GM19025 (cell line): Measurements from ENCODE around the gene DSCAML1.

Source experiments
- ATAC-seq: cut with Tn5 transposase; IDR thresholded peaks from one replicate; pipeline ENCODE4 v1.9.1; 2021; ENCODE audit warnings: mild to moderate bottlenecking, low read depth, moderate library complexity; ENCODE audit not compliant: unreplicated experiment

The DSCAML1 gene

GRCh38 chr11:117702946-117703598 is 93.9 kb downstream of the DSCAML1 start:
- no peak for ATAC-seq

- no peak for ATAC-seq
Observed at GRCh38 chr11:117701781-117702180, 95.2 kb downstream of the DSCAML1 start.

GRCh38 chr11:117700551-117700950 is 96.5 kb downstream of the DSCAML1 start:
- no peak for ATAC-seq

GRCh38 chr11:117697319-117697718 is 99.7 kb downstream of the DSCAML1 start:
- ATAC-seq = no peak

- ATAC-seq = no peak
Observed at GRCh38 chr11:117696540-117696939, 100.5 kb downstream of the DSCAML1 start.

GRCh38 chr11:117693344-117693743 is 103.7 kb downstream of the DSCAML1 start:
- ATAC-seq = no peak

- ATAC-seq = no peak
Observed at GRCh38 chr11:117691516-117691915, 105.5 kb downstream of the DSCAML1 start.

- ATAC-seq = no peak
Observed at GRCh38 chr11:117691218-117691514, 105.8 kb downstream of the DSCAML1 start.

- no peak for ATAC-seq
Observed at GRCh38 chr11:117690484-117691217, 106.4 kb downstream of the DSCAML1 start.

GRCh38 chr11:117688255-117688797 is 108.7 kb downstream of the DSCAML1 start:
- ATAC-seq = no peak

GRCh38 chr11:117687776-117688175 is 109.2 kb downstream of the DSCAML1 start:
- ATAC-seq = no peak

GRCh38 chr11:117686711-117687110 is 110.3 kb downstream of the DSCAML1 start:
- no peak for ATAC-seq

GRCh38 chr11:117685566-117685965 is 111.5 kb downstream of the DSCAML1 start:
- no peak for ATAC-seq

GRCh38 chr11:117684731-117685130 is 112.3 kb downstream of the DSCAML1 start:
- ATAC-seq = no peak

GRCh38 chr11:117684111-117684510 is 112.9 kb downstream of the DSCAML1 start:
- no peak for ATAC-seq

- no peak for ATAC-seq
Observed at GRCh38 chr11:117681438-117681837, 115.6 kb downstream of the DSCAML1 start.

- no peak for ATAC-seq
Observed at GRCh38 chr11:117679461-117679860, 117.6 kb downstream of the DSCAML1 start.

GRCh38 chr11:117678658-117679406 is 118.2 kb downstream of the DSCAML1 start:
- no peak for ATAC-seq

- no peak for ATAC-seq
Observed at GRCh38 chr11:117677729-117678310, 119.2 kb downstream of the DSCAML1 start.

- no peak for ATAC-seq
Observed at GRCh38 chr11:117676501-117676900, 120.5 kb downstream of the DSCAML1 start.

GRCh38 chr11:117673602-117674001 is 123.4 kb downstream of the DSCAML1 start:
- no peak for ATAC-seq
